Endothelial cell of umbilical vein (primary cell): ENCODE measurements around the gene SEPTIN7. TPM values are rescaled to one million over a fixed set of nuclear protein-coding genes. Genes with fewer than 3 reads are reported as not detected.

Experiments used
- BruUV-seq: library from RNA; stranded (reverse); fragments of 400-500 nt; replicated peaks from 2 replicates; lab custom pipeline; 2021; lab: Mats Ljungman, UMichigan
- CTCF ChIA-PET: fragments of 300-600, 350-600 bp; sonication (Branson Sonifier 250); formaldehyde crosslinking; loops from one replicate; lab custom pipeline; 2021; ENCODE audit warnings: antibody characterized with exemption, inconsistent platforms; lab: Charles Lee
- POLR2A ChIA-PET: fragments of 300-600, 350-600 bp; sonication (Branson Sonifier 250); formaldehyde crosslinking; loops from one replicate; lab custom pipeline; 2021; ENCODE audit warnings: antibody characterized with exemption, inconsistent platforms; lab: Charles Lee
- DNase-seq: peaks from one replicate; pipeline ENCODE4 v3.0.0-alpha.2; 2011; ENCODE audit warnings: low read depth, low spot score
- FAIRE-seq: peaks from 2 replicates; lab custom pipeline; 2011; peaks lifted over from hg19 to GRCh38; lab: Jason Lieb, UNC
- H2AFZ ChIP-seq: 2 replicates; pipeline ENCODE4 v1.6.0; 2012; ENCODE audit warnings: low read depth, low read length, control low read depth, inconsistent platforms
- H3K27ac ChIP-seq: 2 replicates; pipeline ENCODE4 v1.5.1; 2011; ENCODE audit warnings: low read depth, mild to moderate bottlenecking, control low read depth, low read length, moderate library complexity; ENCODE audit not compliant: insufficient read depth
- H3K27me3 ChIP-seq, 2 experiments: 2 replicates each; pipeline versions ENCODE4 v1.6.0 to v1.6.1; 2011; ENCODE audit warnings: low read length in 2 of 2, mixed read lengths in 1 of 2; ENCODE audit not compliant: control insufficient read depth in 2 of 2, insufficient read depth in 2 of 2
- H3K36me3 ChIP-seq, 2 experiments: 2 replicates in 1 of 2; 3 replicates in 1 of 2; pipeline ENCODE4 v1.5.1; 2011; ENCODE audit warnings: low read length in 2 of 2, mild to moderate bottlenecking in 1 of 2, moderate library complexity in 1 of 2; ENCODE audit not compliant: control insufficient read depth in 2 of 2, insufficient read depth in 2 of 2; ENCODE audit errors: extremely low read depth in 1 of 2
- H3K4me1 ChIP-seq: 3 replicates; pipeline ENCODE4 v1.5.1; 2011; ENCODE audit warnings: mild to moderate bottlenecking, low read length; ENCODE audit not compliant: control insufficient read depth, insufficient read depth; ENCODE audit errors: extremely low read depth
- H3K4me2 ChIP-seq: 2 replicates; pipeline ENCODE4 v1.6.1; 2011; ENCODE audit warnings: low read length, control low read depth, mixed read lengths; ENCODE audit not compliant: insufficient read depth
- H3K4me3 ChIP-seq, 3 experiments: fragments of 200-600 bp in 1 of 3; sonication (generic), shearing (Covaris generic) in 1 of 3; replicated peaks in 1 of 3; 2 replicates each; pipeline ENCODE4 v1.5.1; 2011 to 2016; ENCODE audit warnings: control low read depth in 3 of 3, low read length in 3 of 3, mild to moderate bottlenecking in 2 of 3, inconsistent platforms in 1 of 3, low read depth in 1 of 3, moderate library complexity in 1 of 3; ENCODE audit not compliant: insufficient read depth in 1 of 3
- H3K79me2 ChIP-seq: 2 replicates; pipeline ENCODE4 v1.6.0; 2012; ENCODE audit warnings: low read length, inconsistent platforms; ENCODE audit not compliant: control insufficient read depth, insufficient read depth
- H3K9ac ChIP-seq: replicated peaks from 2 replicates; pipeline ENCODE3; 2011; ENCODE audit warnings: low read length, control low read depth; ENCODE audit not compliant: insufficient read depth; ENCODE audit errors: extremely low read depth
- H3K9me1 ChIP-seq: replicated peaks from 3 replicates; pipeline ENCODE4 v1.6.0; 2011; ENCODE audit warnings: mild to moderate bottlenecking, low read length; ENCODE audit not compliant: control insufficient read depth, insufficient read depth; ENCODE audit errors: extremely low read depth
- H3K9me3 ChIP-seq: replicated peaks from 2 replicates; pipeline ENCODE4 v1.5.1; 2012; ENCODE audit warnings: low read length, inconsistent platforms; ENCODE audit not compliant: control insufficient read depth, insufficient read depth
- H4K20me1 ChIP-seq: replicated peaks from 2 replicates; pipeline ENCODE3; 2011; ENCODE audit warnings: mild to moderate bottlenecking, low read length; ENCODE audit not compliant: control insufficient read depth, insufficient read depth; ENCODE audit errors: extremely low read depth
- CTCF ChIP-seq, 2 donors: IDR thresholded peaks; 1 replicate in 1 of 2; 2 replicates in 1 of 2; pipeline ENCODE4 v1.5.1; 2011; ENCODE audit warnings: low read length in 2 of 2, mild to moderate bottlenecking in 2 of 2, moderate library complexity in 2 of 2, control low read depth in 1 of 2, inconsistent platforms in 1 of 2, low read depth in 1 of 2; ENCODE audit not compliant: insufficient read depth in 1 of 2; ENCODE audit errors: extremely low read depth in 1 of 2
- EZH2 ChIP-seq: IDR thresholded peaks from 2 replicates; pipeline ENCODE4 v1.6.1; 2012; ENCODE audit warnings: borderline replicate concordance, low read depth, mild to moderate bottlenecking, moderate library complexity, low read length, inconsistent platforms; ENCODE audit not compliant: severe bottlenecking
- FOS ChIP-seq: IDR thresholded peaks from 2 replicates; pipeline ENCODE4 v1.6.1; 2011; ENCODE audit warnings: mild to moderate bottlenecking, low read length, moderate library complexity, borderline replicate concordance; ENCODE audit not compliant: insufficient read depth
- GATA2 ChIP-seq: IDR thresholded peaks from 2 replicates; pipeline ENCODE4 v1.7.0; 2011; ENCODE audit warnings: low read depth, mild to moderate bottlenecking, moderate library complexity, mixed read lengths, low read length; ENCODE audit not compliant: insufficient read length, insufficient read depth
- JUN ChIP-seq: IDR thresholded peaks from 2 replicates; pipeline ENCODE4 v1.6.1; 2011; ENCODE audit warnings: borderline replicate concordance, low read depth; ENCODE audit not compliant: insufficient read length, insufficient read depth
- MAX ChIP-seq: IDR thresholded peaks from 2 replicates; pipeline ENCODE4 v1.6.1; 2011; ENCODE audit not compliant: insufficient read depth, insufficient read length
- MYC ChIP-seq: IDR thresholded peaks from one replicate; pipeline ENCODE4 v1.6.1; 2011; ENCODE audit warnings: mild to moderate bottlenecking, low read depth, low read length
- POLR2A ChIP-seq: IDR thresholded peaks from 2 replicates; pipeline ENCODE4 v1.6.1; 2012; ENCODE audit warnings: low read depth, mild to moderate bottlenecking, control low read depth, low read length
- POLR2AphosphoS5 ChIP-seq: IDR thresholded peaks from 2 replicates; pipeline ENCODE4 v1.6.1; 2012; ENCODE audit warnings: low read depth, mild to moderate bottlenecking, control low read depth, low read length, moderate library complexity; ENCODE audit not compliant: insufficient read depth
- dilution Hi-C: fragments of 300-500 bp; cut with MboI; formaldehyde crosslinking; loops from one replicate; pipeline ENCODE4 v1.15.0; 2019; ENCODE audit warnings: low sequenced_read_pairs; ENCODE audit not compliant: extremely low pct_ligation_motif_present
- intact Hi-C: fragments of 100-400 bp; cut with micrococcal nuclease; formaldehyde crosslinking; loops from one replicate; pipeline ENCODE4 v1.10.0; 2022
- polyA plus RNA-seq, 4 experiments: library from polyadenylated mRNA; depleted of rRNA in 3 of 4; stranded (reverse) in 3 of 4; unstranded in 1 of 4; fragments of >200 nt; gene quantifications; 2 replicates each; pipeline versions ENCODE4 v1.2.1 to v1.2.3, GENCODE V29; 2011 to 2012; ENCODE audit warnings: missing spikeins in 1 of 4
- total RNA-seq: library from RNA; stranded (reverse); gene quantifications from 2 replicates; pipeline ENCODE4 v1.2.3, GENCODE V29; 2021

Gene SEPTIN7
- total and polyA plus RNA-seq, 2 donors (not counting 3 experiments of a cell fraction or from before 2014, with no cell fraction given): 73.6 to 228 TPM

DNA sequence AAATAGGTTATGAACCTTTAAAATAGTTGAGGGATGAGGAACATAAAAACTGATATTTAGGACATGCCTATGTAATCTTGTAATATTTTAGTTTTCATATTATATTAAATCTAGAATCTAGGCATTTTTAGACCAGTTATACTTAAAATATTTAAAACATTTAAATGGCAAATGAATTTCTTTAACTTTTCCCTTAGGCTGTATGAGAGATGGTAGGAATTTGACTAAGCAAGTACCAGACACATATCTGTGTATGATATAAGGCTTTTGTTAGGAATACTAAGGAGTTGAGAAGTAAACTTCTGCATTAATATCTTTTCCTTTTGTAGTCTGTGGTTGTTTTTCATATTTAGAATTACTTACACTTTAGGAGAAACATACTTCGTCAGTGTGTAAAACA, 25.1 kb downstream of the SEPTIN7 start:
- Histone ChIP-seq H3K36me3 (no peaks in the 10 kb centered on the region), H3K27ac (no peak overlapping the region), H3K9ac (no peak overlapping the region), H3K9me3 (no peaks in the 10 kb centered on the region), H3K9me1 (no peaks in the 10 kb centered on the region), H3K79me2 (peaks cover 100% of the 10 kb centered on the region), H3K4me1 (peaks cover 19% of the 10 kb centered on the region), H4K20me1 (peaks cover 33% of the 10 kb centered on the region), H3K27me3 (no peaks in the 10 kb centered on the region), H3K4me2 (no peak overlapping the region), H3K4me3 (no peak overlapping the region), H2AFZ (no peak overlapping the region)
- BruUV-seq: no TSS peak
- POLR2A ChIA-PET: interaction anchor here (0.5 kb wide), 1 partner anchor 21 kb away, joined by 5 read pairs; no protein-coding TSS in a partner anchor
- TF ChIP-seq GATA2 (no peak), EZH2 (no peak), MYC (no peak), POLR2A (no peak), FOS (no peak), POLR2AphosphoS5 (no peak), JUN (no peak), CTCF (IDR thresholded peaks at IDR 0.05; ENCODE audit: extremely low read depth in 1 of 2, insufficient read depth in 1 of 2, low read depth in 1 of 2, low read length in 2 of 2) (no peak), MAX (no peak)
- FAIRE-seq: no peak
- CTCF ChIA-PET: interaction anchor here (1.9 kb wide), 1 partner anchor 23 kb away, joined by 4 read pairs; no protein-coding TSS in a partner anchor
- intact Hi-C loops: no loop called here
- no peak for DNase-seq
- dilution Hi-C loops: no loop called here
